Neutrophil (primary cell): ENCODE measurements around the gene ZBTB48.

Experiments
- H3K27ac ChIP-seq: fragments of 200-600 bp; sonication (generic); 2 replicates; pipeline ENCODE4 v1.5.1; 2016; ENCODE audit warnings: mild to moderate bottlenecking, moderate library complexity
- H3K27me3 ChIP-seq: fragments of 200-600 bp; sonication (generic); 2 replicates; pipeline ENCODE4 v1.6.0; 2016; ENCODE audit warnings: mild to moderate bottlenecking
- H3K36me3 ChIP-seq: fragments of 200-600 bp; sonication (generic); 2 replicates; pipeline ENCODE4 v1.5.1; 2017
- H3K4me1 ChIP-seq, 2 experiments: fragments of 200-600 bp in 1 of 2; sonication (generic) in 1 of 2; 1 replicate in 1 of 2; 2 replicates in 1 of 2; pipeline versions ENCODE4 v1.5.1 to v1.6.1; 2013 to 2016; ENCODE audit warnings: low read depth in 1 of 2, low read length in 1 of 2, mild to moderate bottlenecking in 1 of 2, moderate library complexity in 1 of 2; ENCODE audit not compliant: control insufficient read depth in 1 of 2, insufficient read depth in 1 of 2
- H3K4me3 ChIP-seq, 2 experiments: fragments of 200-600 bp in 1 of 2; sonication (generic) in 1 of 2; 1 replicate in 1 of 2; 2 replicates in 1 of 2; pipeline ENCODE4 v1.5.1; 2013 to 2016; ENCODE audit warnings: low read depth in 1 of 2, low read length in 1 of 2, mild to moderate bottlenecking in 1 of 2, moderate library complexity in 1 of 2
- H3K9me3 ChIP-seq: fragments of 200-600 bp; sonication (generic); 2 replicates; pipeline ENCODE4 v1.5.1; 2016
- TF ChIP-seq, protein P1 (sequence below): fragments of 200-600 bp; sonication (generic); IDR thresholded peaks from 2 replicates; pipeline ENCODE4 v1.5.1; 2016; ENCODE audit warnings: antibody characterized with exemption

The ZBTB48 gene

DNA sequence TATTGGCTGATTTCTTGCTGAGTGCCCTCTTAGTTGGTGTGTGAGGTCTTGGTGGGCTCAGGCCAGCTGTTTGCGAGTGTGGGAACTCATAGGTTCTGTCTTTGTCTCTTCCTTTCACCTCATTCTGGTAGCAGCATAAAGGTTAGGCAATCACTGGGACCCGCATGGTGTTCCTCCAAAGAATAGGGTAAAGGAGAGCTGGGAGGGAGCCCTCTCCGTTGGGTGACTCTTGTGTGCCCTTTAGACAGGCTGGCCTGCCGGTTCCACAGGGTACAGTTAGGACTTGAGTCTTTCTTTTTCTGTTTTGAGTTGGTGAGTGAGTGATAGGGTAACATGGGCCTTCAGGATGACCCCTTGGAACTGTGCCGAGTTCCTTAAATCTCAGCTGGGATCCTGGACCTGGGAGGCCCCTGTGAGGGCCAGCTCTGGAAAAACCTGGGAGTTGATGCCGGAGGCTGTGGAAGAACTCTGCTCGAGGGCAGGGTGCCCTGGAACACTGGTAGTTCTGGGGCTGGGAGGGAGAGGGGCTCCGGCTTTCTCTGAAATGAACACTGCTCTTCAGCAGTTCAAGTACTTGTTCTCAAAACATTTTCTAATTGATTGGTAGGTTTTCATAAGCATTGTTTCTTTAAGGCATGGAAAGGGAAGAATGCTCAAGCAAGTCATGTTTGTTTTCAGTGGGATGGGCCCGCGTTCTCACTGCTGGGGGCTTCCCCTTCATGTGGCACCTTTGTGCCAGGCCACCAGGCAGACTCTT, 42.8 kb downstream of the ZBTB48 start:
- no peaks in the 10 kb centered on the region for H3K27me3 ChIP-seq
- H3K9me3 ChIP-seq, result no peaks in the 10 kb centered on the region
- TF ChIP-seq, protein P1, sequence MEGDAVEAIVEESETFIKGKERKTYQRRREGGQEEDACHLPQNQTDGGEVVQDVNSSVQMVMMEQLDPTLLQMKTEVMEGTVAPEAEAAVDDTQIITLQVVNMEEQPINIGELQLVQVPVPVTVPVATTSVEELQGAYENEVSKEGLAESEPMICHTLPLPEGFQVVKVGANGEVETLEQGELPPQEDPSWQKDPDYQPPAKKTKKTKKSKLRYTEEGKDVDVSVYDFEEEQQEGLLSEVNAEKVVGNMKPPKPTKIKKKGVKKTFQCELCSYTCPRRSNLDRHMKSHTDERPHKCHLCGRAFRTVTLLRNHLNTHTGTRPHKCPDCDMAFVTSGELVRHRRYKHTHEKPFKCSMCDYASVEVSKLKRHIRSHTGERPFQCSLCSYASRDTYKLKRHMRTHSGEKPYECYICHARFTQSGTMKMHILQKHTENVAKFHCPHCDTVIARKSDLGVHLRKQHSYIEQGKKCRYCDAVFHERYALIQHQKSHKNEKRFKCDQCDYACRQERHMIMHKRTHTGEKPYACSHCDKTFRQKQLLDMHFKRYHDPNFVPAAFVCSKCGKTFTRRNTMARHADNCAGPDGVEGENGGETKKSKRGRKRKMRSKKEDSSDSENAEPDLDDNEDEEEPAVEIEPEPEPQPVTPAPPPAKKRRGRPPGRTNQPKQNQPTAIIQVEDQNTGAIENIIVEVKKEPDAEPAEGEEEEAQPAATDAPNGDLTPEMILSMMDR, result no peak
- no peak overlapping the region for H3K4me3 ChIP-seq
- no peak overlapping the region for H3K27ac ChIP-seq
- peaks cover 30% of the 10 kb centered on the region for H3K36me3 ChIP-seq
- H3K4me1 ChIP-seq, result peaks cover 13 to 17% of the 10 kb centered on the region in 2 experiments

DNA sequence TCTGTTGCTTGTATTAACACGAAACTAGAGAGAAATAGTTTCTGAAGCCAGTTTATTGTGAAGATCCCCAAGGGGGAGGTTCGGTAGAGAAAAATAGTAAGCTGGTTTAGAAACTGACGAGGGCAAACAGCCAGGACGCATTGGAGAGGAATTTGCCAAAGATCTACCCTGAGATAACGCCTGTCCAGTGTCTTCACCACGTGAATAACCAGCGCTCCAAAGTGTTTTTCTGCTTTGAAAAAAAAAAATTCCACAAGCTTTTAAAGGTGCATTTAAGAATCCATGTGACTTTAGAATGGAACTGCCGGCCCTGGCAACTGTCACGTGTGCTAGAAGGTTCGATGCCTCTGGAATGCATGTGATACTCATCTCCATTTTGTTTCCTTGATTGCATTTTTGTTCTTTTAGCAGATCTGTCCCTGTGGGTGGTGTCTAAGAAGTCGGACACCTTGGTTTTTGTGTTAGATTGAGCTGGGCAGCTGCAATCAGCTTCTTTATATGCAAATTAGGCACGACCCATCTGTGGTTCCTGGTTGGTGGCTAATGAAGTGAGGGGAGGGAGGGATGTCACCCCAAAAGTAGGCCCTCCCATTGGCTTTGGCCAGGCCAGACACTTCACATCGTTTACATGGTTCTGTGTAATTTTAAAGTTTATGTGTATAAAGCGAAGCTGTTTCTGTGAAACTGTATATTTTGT, 43.6 kb downstream of the ZBTB48 start:
- peaks cover 13 to 17% of the 10 kb centered on the region in 2 experiments for H3K4me1 ChIP-seq
- no peak overlapping the region for H3K27ac ChIP-seq
- TF ChIP-seq, protein P1, result no peak
- H3K27me3 ChIP-seq, result no peaks in the 10 kb centered on the region
- no peaks in the 10 kb centered on the region for H3K9me3 ChIP-seq
- H3K4me3 ChIP-seq, result no peak overlapping the region
- peaks cover 37% of the 10 kb centered on the region for H3K36me3 ChIP-seq

DNA sequence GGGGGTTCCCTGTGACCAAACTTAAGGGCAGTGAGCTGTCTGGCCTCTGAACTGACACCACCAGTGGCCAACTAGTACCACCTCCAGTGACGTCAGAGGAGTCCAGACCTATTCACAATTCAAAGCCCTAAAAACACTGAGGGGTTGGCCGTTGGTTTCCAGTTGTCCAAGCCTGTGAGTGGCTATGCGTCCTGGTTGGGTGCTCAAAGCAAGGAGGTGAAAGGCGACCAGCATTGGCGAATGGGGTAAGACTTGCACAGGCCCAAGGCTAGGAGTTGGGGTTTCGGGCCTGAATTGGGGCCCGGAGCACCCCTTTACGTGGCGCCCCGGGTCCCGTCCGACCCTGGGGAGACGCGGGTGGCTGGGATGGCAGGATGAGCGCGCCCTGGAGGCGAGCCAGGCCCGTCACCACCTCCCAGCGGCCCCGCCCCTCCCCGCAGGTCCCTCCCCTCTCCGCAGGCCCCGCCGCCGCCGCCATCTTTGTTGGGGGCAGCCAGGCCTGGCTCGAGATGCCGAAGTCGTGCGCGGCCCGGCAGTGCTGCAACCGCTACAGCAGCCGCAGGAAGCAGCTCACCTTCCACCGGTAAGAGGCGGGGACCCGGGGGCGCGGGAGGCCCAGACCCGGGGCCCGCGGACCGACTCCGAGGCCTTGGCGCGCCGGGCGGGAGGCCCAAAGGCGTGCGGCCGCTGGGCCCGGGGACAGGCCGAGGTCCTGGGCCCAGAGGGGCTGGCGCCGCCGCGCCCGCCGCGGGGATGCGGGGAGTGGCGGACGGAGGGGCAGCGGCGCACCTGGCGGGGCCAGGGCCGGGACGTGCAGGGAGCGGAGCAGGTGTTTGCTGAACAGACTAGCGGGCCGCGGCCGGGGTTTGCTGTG, 45.2 kb downstream of the ZBTB48 start, which contains the start of gene THAP3:
THAP3 (plus strand) TSS at position 159 of the 874 bp plus-strand sequence; CDS start at position 510, 351 bp downstream.
- Histone ChIP-seq H3K9me3 (no peaks in the 10 kb centered on the region), H3K4me3 (peak within 1 kb of the TSS; percentile 69 to 74), H3K27me3 (no peaks in the 10 kb centered on the region), H3K4me1 (peaks cover 13 to 17% of the 10 kb centered on the region in 2 experiments), H3K36me3 (peaks cover 45% of the 10 kb centered on the region), H3K27ac (peak within 1 kb of the TSS; percentile 69)
- TF ChIP-seq, protein P1, result peak; percentile 81

DNA sequence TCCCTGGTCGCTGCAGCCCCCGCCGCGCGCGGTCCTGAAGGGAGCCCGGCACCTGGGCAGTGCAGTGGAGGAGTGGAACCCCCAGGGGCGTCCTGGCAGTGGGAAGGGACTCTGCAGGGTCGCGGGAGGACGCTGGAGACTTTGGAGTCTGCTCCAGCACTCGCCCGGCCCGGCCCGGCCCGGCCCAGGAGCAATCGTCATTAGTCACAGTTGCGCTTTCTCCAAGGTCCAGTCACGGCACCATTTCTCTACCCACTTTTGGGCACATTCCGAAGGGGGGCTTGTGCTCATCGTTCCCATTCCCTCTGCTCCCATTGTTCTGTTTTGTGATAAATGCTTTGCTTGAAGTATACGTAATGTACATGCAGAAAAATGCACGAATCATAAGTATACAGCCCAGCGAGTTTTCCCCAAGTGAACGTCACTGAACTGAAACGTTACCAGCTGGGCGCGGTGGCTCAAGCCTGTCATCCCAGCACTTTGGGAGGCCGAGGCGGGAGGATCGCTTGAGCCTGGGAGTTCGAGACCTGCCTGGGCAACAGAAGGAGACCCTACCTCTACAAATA, 45.9 kb downstream of the ZBTB48 start:
- no peaks in the 10 kb centered on the region for H3K9me3 ChIP-seq
- peaks cover 46% of the 10 kb centered on the region for H3K36me3 ChIP-seq
- TF ChIP-seq, protein P1, result no peak
- H3K4me1 ChIP-seq, result peaks cover 13 to 17% of the 10 kb centered on the region in 2 experiments
- H3K27me3 ChIP-seq, result no peaks in the 10 kb centered on the region
- peak overlapping the region; percentile 69 to 74 for H3K4me3 ChIP-seq
- peak overlapping the region; percentile 69 for H3K27ac ChIP-seq

DNA sequence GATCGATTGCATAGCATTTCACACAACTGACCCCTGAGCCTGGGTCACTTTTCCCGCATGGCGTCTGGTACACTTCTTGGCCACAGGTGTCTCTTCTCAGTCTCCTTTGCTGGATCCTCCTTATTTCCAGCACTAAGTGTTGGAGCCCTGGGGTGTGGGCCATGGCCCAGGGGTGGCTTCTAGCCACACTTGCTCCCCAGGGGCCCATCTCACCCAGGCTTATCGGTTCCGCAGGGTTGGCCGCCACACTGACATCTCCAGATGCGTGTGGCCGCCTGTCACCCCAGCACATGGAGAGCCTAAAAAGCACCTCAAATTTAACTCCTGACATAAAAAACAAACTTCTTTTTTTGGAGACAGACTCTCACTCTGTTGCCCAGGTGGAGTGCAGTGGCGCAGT, 47.2 kb downstream of the ZBTB48 start:
- peaks cover 46% of the 10 kb centered on the region for H3K36me3 ChIP-seq
- no peak overlapping the region for H3K27ac ChIP-seq
- peaks cover 13 to 17% of the 10 kb centered on the region in 2 experiments for H3K4me1 ChIP-seq
- TF ChIP-seq, protein P1, result no peak
- H3K27me3 ChIP-seq, result no peaks in the 10 kb centered on the region
- H3K4me3 ChIP-seq, result no peak overlapping the region
- H3K9me3 ChIP-seq, result no peaks in the 10 kb centered on the region
